ENCODE measurements around the gene HOXD9.

DNA sequence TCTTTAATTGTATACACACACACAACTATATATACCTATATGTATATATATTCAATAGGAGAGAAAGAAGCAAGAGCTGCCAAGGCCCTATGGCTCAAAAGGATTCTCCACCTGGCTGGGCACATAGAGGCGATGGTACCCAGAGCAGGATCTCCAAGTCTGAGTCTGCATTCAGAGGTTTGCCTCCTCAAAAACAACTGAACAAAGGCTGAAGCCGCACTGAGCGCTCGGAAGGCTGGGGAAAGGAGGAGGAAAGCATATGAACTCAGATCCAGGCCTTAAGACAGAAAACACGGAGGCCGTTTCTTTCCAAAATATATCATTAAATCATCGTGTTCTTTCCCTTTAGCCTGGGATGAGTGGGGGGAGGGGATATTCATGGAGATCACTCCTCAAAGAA lies 19.3 kb upstream of the HOXD9 start:
- TF ChIP-seq EP300 (IDR thresholded peaks at IDR 0.05; ENCODE audit: borderline replicate concordance in 1 of 2, low read depth in 1 of 2, low read length in 1 of 2): no peak
- TF ChIP-seq, protein P1, sequence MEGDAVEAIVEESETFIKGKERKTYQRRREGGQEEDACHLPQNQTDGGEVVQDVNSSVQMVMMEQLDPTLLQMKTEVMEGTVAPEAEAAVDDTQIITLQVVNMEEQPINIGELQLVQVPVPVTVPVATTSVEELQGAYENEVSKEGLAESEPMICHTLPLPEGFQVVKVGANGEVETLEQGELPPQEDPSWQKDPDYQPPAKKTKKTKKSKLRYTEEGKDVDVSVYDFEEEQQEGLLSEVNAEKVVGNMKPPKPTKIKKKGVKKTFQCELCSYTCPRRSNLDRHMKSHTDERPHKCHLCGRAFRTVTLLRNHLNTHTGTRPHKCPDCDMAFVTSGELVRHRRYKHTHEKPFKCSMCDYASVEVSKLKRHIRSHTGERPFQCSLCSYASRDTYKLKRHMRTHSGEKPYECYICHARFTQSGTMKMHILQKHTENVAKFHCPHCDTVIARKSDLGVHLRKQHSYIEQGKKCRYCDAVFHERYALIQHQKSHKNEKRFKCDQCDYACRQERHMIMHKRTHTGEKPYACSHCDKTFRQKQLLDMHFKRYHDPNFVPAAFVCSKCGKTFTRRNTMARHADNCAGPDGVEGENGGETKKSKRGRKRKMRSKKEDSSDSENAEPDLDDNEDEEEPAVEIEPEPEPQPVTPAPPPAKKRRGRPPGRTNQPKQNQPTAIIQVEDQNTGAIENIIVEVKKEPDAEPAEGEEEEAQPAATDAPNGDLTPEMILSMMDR (IDR thresholded peaks at IDR 0.05): no peak
- no peak for TF ChIP-seq NRF1 (IDR thresholded peaks at IDR 0.05; ENCODE audit: low read depth, low read length)
- TF ChIP-seq, protein P2, sequence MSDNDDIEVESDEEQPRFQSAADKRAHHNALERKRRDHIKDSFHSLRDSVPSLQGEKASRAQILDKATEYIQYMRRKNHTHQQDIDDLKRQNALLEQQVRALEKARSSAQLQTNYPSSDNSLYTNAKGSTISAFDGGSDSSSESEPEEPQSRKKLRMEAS (IDR thresholded peaks at IDR 0.05; ENCODE audit: low read depth): no peak
- no peak for TF ChIP-seq SMC3 (IDR thresholded peaks at IDR 0.05; ENCODE audit: low read depth, low read length)
- TF ChIP-seq TAF1 (IDR thresholded peaks at IDR 0.05; ENCODE audit: borderline replicate concordance, low read depth, low read length): no peak
- no peak for TF ChIP-seq FOXM1 (IDR thresholded peaks at IDR 0.05; ENCODE audit: low read depth)
- TF ChIP-seq, protein P3, sequence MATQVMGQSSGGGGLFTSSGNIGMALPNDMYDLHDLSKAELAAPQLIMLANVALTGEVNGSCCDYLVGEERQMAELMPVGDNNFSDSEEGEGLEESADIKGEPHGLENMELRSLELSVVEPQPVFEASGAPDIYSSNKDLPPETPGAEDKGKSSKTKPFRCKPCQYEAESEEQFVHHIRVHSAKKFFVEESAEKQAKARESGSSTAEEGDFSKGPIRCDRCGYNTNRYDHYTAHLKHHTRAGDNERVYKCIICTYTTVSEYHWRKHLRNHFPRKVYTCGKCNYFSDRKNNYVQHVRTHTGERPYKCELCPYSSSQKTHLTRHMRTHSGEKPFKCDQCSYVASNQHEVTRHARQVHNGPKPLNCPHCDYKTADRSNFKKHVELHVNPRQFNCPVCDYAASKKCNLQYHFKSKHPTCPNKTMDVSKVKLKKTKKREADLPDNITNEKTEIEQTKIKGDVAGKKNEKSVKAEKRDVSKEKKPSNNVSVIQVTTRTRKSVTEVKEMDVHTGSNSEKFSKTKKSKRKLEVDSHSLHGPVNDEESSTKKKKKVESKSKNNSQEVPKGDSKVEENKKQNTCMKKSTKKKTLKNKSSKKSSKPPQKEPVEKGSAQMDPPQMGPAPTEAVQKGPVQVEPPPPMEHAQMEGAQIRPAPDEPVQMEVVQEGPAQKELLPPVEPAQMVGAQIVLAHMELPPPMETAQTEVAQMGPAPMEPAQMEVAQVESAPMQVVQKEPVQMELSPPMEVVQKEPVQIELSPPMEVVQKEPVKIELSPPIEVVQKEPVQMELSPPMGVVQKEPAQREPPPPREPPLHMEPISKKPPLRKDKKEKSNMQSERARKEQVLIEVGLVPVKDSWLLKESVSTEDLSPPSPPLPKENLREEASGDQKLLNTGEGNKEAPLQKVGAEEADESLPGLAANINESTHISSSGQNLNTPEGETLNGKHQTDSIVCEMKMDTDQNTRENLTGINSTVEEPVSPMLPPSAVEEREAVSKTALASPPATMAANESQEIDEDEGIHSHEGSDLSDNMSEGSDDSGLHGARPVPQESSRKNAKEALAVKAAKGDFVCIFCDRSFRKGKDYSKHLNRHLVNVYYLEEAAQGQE (IDR thresholded peaks at IDR 0.05; ENCODE audit: low read depth, low read length): no peak
- no peak for TF ChIP-seq POLR2AphosphoS5 (IDR thresholded peaks at IDR 0.05; ENCODE audit: low read depth, low read length)
- no peak for TF ChIP-seq RAD21 (IDR thresholded peaks at IDR 0.05; ENCODE audit: low read length)
- no peak for TF ChIP-seq RXRA (IDR thresholded peaks at IDR 0.05; ENCODE audit: borderline replicate concordance, low read depth)
